ENCODE results near the gene HIC2.
"Not testable (repeated sequence)": the region's sequence is repeated elsewhere in the genome, so short reads cannot be mapped to it uniquely, and the experiment has no call there.

DNA sequence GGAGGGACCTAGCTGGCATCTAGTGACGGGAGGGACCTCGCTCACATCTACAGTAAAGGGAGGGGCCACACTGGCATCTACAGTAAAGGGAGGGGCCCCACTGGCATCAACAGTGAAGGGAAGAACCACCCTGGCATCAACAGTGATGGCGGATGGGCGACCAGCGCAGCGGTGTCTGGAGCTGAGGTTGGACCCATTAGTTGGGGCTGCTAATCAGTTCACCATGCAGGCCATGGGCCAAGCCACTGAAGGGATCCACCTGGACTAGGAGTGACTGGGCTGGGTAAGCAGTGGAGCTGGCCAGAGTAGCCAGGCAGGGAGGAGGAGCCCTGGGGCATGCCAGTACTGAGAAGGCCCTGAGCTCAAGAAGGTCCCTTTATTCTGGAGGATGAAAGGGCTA is 73.4 kb downstream of the HIC2 start:
- TF ChIP-seq CTCF (IDR thresholded peaks at IDR 0.05; ENCODE audit: low read depth, low read length); EZH2phosphoT487 (IDR thresholded peaks at IDR 0.05; ENCODE audit: low read depth): not testable (repeated sequence)

Data from OCI-LY3 (cell line).